Activated naive CD4-positive, alpha-beta T cell treated with Interleukin-2 at 50 U/mL for 16 hours (primary cell): ENCODE measurements around the gene PXDN.

Source experiments
- DNase-seq: peaks from one replicate; pipeline ENCODE4 v3.0.0-alpha.2; 2020

Gene PXDN

GRCh38 chr2:1754046-1754445 is 9.7 kb upstream of the PXDN start:
- no peak for DNase-seq

GRCh38 chr2:1752751-1753150 is 8.4 kb upstream of the PXDN start:
- no peak for DNase-seq

GRCh38 chr2:1751767-1752725 is 7.7 kb upstream of the PXDN start:
- DNase-seq: no peak

- peak; percentile 6 for DNase-seq
Measured at GRCh38 chr2:1750933-1751766, 6.8 kb upstream of the PXDN start.

- no peak for DNase-seq
Measured at GRCh38 chr2:1750270-1750932, 6.1 kb upstream of the PXDN start.

GRCh38 chr2:1749489-1750119 is 5.3 kb upstream of the PXDN start:
- DNase-seq: no peak

- no peak for DNase-seq
Measured at GRCh38 chr2:1748741-1749488, 4.6 kb upstream of the PXDN start.

GRCh38 chr2:1748176-1748740 is 3.9 kb upstream of the PXDN start:
- no peak for DNase-seq

- DNase-seq: no peak
Measured at GRCh38 chr2:1747065-1747941, 3.0 kb upstream of the PXDN start.

GRCh38 chr2:1746174-1747064 is 2.1 kb upstream of the PXDN start:
- no peak for DNase-seq

- no peak for DNase-seq
Measured at GRCh38 chr2:1745171-1746023, 1.1 kb upstream of the PXDN start.

- no peak for DNase-seq
Measured at GRCh38 chr2:1744151-1744445, 217 bp downstream of the PXDN start.

- DNase-seq: no peak
Measured at GRCh38 chr2:1743396-1744150, 742 bp downstream of the PXDN start.

- DNase-seq: no peak
Measured at GRCh38 chr2:1742681-1743395, 1.5 kb downstream of the PXDN start.

GRCh38 chr2:1742301-1742680 is 2.0 kb downstream of the PXDN start:
- DNase-seq: no peak

- no peak for DNase-seq
Measured at GRCh38 chr2:1741851-1742250, 2.5 kb downstream of the PXDN start.
